Measurements from ENCODE around the gene SLC6A19.

Gene SLC6A19

DNA sequence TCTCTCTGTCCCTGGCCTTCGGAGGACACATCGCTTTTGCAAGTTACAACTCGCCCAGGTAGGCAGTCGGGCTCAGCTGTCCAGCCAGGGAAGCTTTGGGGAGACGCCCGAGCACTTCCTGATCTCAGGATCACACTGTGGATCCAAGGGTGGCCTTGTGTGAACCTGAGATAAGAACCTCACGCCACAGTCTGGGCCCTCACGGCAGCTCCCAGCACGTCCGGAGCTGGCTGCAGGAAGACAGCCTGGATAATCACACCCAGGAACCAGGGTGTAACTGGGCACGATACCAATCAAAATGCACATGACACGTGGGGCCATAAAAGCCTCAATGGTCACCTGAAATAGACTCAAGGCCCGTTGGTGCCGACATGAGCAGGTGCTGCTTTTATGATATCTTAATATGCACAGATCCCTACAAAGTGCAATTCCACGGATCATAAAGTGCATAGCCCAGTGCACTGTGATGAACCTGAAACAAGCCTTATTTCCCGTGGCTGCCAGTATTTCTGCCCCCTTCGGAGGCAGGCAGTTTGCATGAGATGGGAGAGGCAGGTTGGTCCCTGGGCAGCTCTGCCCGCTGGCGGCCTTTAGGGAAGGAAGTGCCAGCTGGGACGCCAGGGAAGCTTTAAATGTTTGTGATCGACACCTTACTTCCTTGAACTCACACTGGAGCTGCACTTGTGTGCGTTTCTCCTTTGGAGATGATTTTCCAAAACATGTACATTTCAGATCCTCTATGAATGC, 38.3 kb downstream of the SLC6A19 start:
- in situ Hi-C loops (cut with HindIII; ENCODE audit: low sequenced_read_pairs): no loop called here
- no peak for DNase-seq (ENCODE audit: low read depth, low spot score)
- H3K4me3 ChIP-seq (ENCODE audit: low read depth, low read length): no peak overlapping the region
- TF ChIP-seq, protein P1, sequence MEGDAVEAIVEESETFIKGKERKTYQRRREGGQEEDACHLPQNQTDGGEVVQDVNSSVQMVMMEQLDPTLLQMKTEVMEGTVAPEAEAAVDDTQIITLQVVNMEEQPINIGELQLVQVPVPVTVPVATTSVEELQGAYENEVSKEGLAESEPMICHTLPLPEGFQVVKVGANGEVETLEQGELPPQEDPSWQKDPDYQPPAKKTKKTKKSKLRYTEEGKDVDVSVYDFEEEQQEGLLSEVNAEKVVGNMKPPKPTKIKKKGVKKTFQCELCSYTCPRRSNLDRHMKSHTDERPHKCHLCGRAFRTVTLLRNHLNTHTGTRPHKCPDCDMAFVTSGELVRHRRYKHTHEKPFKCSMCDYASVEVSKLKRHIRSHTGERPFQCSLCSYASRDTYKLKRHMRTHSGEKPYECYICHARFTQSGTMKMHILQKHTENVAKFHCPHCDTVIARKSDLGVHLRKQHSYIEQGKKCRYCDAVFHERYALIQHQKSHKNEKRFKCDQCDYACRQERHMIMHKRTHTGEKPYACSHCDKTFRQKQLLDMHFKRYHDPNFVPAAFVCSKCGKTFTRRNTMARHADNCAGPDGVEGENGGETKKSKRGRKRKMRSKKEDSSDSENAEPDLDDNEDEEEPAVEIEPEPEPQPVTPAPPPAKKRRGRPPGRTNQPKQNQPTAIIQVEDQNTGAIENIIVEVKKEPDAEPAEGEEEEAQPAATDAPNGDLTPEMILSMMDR (IDR thresholded peaks at IDR 0.05; ENCODE audit: low read depth, low read length): no peak

DNA sequence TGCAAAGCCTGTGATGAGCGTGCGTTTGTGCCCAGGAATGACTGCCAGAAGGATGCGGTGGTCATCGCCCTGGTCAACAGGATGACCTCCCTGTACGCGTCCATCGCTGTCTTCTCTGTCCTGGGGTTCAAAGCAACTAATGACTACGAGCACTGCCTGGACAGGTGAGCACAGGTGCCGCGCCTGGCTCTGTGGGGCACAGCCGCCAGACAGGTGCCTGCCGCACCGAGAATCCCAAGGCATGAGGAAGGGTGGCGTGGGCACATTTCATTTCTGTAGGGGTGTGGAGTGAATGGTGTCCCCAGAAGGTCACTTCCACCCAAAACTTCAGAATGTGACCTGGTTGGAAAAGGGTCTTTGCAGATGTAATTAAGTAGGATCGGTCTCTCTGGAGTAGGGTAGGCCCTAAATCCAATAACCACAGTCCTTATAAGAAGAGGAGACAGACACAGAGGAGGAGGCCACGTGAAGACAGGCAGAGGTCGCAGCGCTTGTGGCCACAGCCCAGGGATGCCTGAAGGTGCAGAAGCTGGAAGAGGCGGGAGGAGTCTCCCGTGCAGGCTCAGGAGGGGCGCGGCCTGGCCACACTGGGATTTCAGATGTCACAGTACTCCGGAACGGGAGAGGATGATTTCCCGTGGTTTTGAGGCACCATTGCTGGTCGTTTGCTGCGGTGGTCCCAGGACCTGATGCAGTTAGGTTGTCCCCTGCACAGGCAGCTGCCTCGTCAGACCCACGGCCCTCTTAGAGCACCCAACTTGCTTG, 39.3 kb downstream of the SLC6A19 start:
- in situ Hi-C loops (cut with HindIII; ENCODE audit: low sequenced_read_pairs): no loop called here
- TF ChIP-seq, protein P1 (IDR thresholded peaks at IDR 0.05; ENCODE audit: low read depth, low read length): no peak
- DNase-seq (ENCODE audit: low read depth, low spot score): no peak

DNA sequence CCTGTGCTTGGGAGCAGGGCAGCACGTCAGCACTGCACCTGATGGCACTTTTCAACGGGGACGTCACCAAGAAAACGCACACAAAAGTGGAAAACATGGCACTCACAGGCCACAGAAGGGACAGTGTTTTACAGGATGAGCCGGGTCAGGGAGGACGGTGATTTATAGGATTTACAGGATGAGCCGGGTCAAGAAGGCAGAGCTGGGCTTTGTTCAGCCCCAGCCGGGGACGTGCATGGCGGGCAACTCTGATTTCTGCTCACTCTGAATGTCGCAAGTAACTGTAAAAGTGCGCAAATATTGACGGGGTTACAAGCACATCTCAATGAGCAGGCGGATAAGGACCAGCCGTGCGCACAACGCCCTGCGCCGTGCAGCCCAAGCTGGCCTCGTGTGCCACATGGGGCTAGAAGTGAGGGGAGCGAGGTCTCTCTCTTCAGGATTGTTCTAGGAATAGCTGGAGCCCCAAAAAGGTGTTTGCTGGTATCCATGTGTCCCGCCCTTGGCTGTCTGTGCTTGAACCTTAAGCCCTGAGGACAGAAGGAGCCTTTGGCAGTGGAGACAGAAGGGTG, 40.2 kb downstream of the SLC6A19 start:
- no peak for DNase-seq (ENCODE audit: low read depth, low spot score)
- TF ChIP-seq, protein P1 (IDR thresholded peaks at IDR 0.05; ENCODE audit: low read depth, low read length): no peak
- no peak overlapping the region for H3K4me3 ChIP-seq (ENCODE audit: low read depth, low read length)
- in situ Hi-C loops (cut with HindIII; ENCODE audit: low sequenced_read_pairs): no loop called here

More for the DNA sequence above, 39.3 kb downstream of the SLC6A19 start:
- no peak overlapping the region for H3K4me3 ChIP-seq (ENCODE audit: low read depth, low read length)

GRCh38 chr5:1242733-1243486, 41.5 kb downstream of the SLC6A19 start:
- in situ Hi-C loops (cut with HindIII; ENCODE audit: low sequenced_read_pairs): no loop called here
- H3K4me3 ChIP-seq (ENCODE audit: low read depth, low read length): no peak overlapping the region
- TF ChIP-seq, protein P1 (IDR thresholded peaks at IDR 0.05; ENCODE audit: low read depth, low read length): no peak
- no peak for DNase-seq (ENCODE audit: low read depth, low spot score)

GRCh38 chr5:1243487-1244130, 42.2 kb downstream of the SLC6A19 start:
- in situ Hi-C loops (cut with HindIII; ENCODE audit: low sequenced_read_pairs): no loop called here
- TF ChIP-seq, protein P1 (IDR thresholded peaks at IDR 0.05; ENCODE audit: low read depth, low read length): no peak
- DNase-seq (ENCODE audit: low read depth, low spot score): no peak
- H3K4me3 ChIP-seq (ENCODE audit: low read depth, low read length): no peak overlapping the region

GRCh38 chr5:1244255-1244654, 42.9 kb downstream of the SLC6A19 start:
- TF ChIP-seq, protein P1 (IDR thresholded peaks at IDR 0.05; ENCODE audit: low read depth, low read length): no peak
- H3K4me3 ChIP-seq (ENCODE audit: low read depth, low read length): no peak overlapping the region
- in situ Hi-C loops (cut with HindIII; ENCODE audit: low sequenced_read_pairs): no loop called here
- DNase-seq (ENCODE audit: low read depth, low spot score): no peak

All from astrocyte of the spinal cord (primary cell).